ENCODE data around the gene XRRA1.

The XRRA1 gene

GRCh38 chr11:74816664-74817063 is 132.2 kb downstream of the XRRA1 start:
- DNase-seq (ENCODE audit: low read depth): no peak
- no peak for TF ChIP-seq CTCF (conservative IDR thresholded peaks at IDR 0.05; ENCODE audit: control insufficient read depth, insufficient read depth, low read depth, low read length)
- no peak overlapping the region for H3K4me3 ChIP-seq (ENCODE audit: control insufficient read depth, low read depth, low read length)

GRCh38 chr11:74815966-74816365 is 132.9 kb downstream of the XRRA1 start:
- no peak for TF ChIP-seq CTCF (conservative IDR thresholded peaks at IDR 0.05; ENCODE audit: control insufficient read depth, insufficient read depth, low read depth, low read length)
- no peak overlapping the region for H3K4me3 ChIP-seq (ENCODE audit: control insufficient read depth, low read depth, low read length)
- no peak for DNase-seq (ENCODE audit: low read depth)

- DNase-seq (ENCODE audit: low read depth): no peak
- H3K4me3 ChIP-seq (ENCODE audit: control insufficient read depth, low read depth, low read length): no peak overlapping the region
- no peak for TF ChIP-seq CTCF (conservative IDR thresholded peaks at IDR 0.05; ENCODE audit: control insufficient read depth, insufficient read depth, low read depth, low read length)
These were observed 139.1 kb downstream of the XRRA1 start for GRCh38 chr11:74809801-74810200.

GRCh38 chr11:74806267-74806666 is 142.6 kb downstream of the XRRA1 start:
- no peak overlapping the region for H3K4me3 ChIP-seq (ENCODE audit: control insufficient read depth, low read depth, low read length)
- TF ChIP-seq CTCF (conservative IDR thresholded peaks at IDR 0.05; ENCODE audit: control insufficient read depth, insufficient read depth, low read depth, low read length): no peak
- no peak for DNase-seq (ENCODE audit: low read depth)

GRCh38 chr11:74791333-74792100 is 157.4 kb downstream of the XRRA1 start:
- DNase-seq (ENCODE audit: low read depth): no peak
- TF ChIP-seq CTCF (conservative IDR thresholded peaks at IDR 0.05; ENCODE audit: control insufficient read depth, insufficient read depth, low read depth, low read length): no peak
- H3K4me3 ChIP-seq (ENCODE audit: control insufficient read depth, low read depth, low read length): no peak overlapping the region

All from fibroblast of mammary gland (primary cell).